Naive thymus-derived CD4-positive, alpha-beta T cell (primary cell): ENCODE results near the gene ITSN2. TPM values are rescaled to one million over a fixed set of nuclear protein-coding genes. Genes with fewer than 3 reads are reported as not detected.

ENCODE experiments used
- ATAC-seq: fragments of 150-1000 bp; cut with Tn5 transposase; 2 replicates; pipeline ENCODE4 v1.10.0; 2021; ENCODE audit warnings: mild to moderate bottlenecking, moderate library complexity
- CTCF ChIA-PET: fragments of 350-600 bp; sonication (Branson Sonifier 250); formaldehyde crosslinking; loops from one replicate; lab custom pipeline; 2021; ENCODE audit warnings: antibody characterized with exemption; lab: Charles Lee
- POLR2A ChIA-PET: fragments of 350-600 bp; sonication (Branson Sonifier 250); formaldehyde crosslinking; loops from one replicate; lab custom pipeline; 2021; ENCODE audit warnings: antibody characterized with exemption, inconsistent platforms; lab: Charles Lee
- DNase-seq, 9 donors: peaks; one replicate each; pipeline versions ENCODE4 v3.0.0 to v3.0.0-alpha.2; 2020 to 2022; ENCODE audit warnings: mixed read lengths in 1 of 9
- H3K27ac ChIP-seq: one replicate; pipeline ENCODE4 v1.7.0; 2013; ENCODE audit warnings: mild to moderate bottlenecking, low read depth, low read length, moderate library complexity
- H3K27me3 ChIP-seq, 2 donors: one replicate each; pipeline ENCODE4 v1.7.0; 2013; ENCODE audit warnings: low read length in 2 of 2, mild to moderate bottlenecking in 2 of 2, moderate library complexity in 2 of 2; ENCODE audit not compliant: control insufficient read depth in 2 of 2, insufficient read depth in 2 of 2
- H3K36me3 ChIP-seq, 3 experiments: 1 replicate in 2 of 3; 2 replicates in 1 of 3; pipeline ENCODE4 v1.7.0; 2013; ENCODE audit warnings: low read length in 3 of 3, mild to moderate bottlenecking in 3 of 3, moderate library complexity in 1 of 3; ENCODE audit not compliant: insufficient read depth in 3 of 3, control insufficient read depth in 2 of 3
- H3K4me1 ChIP-seq, 2 donors: one replicate each; pipeline ENCODE4 v1.7.0; 2013; ENCODE audit warnings: low read length in 2 of 2, mild to moderate bottlenecking in 2 of 2, moderate library complexity in 1 of 2; ENCODE audit not compliant: control insufficient read depth in 2 of 2, insufficient read depth in 2 of 2
- H3K4me3 ChIP-seq: 2 replicates; pipeline ENCODE4 v1.7.0; 2013; ENCODE audit warnings: mild to moderate bottlenecking, low read length
- H3K9me3 ChIP-seq, 3 experiments: 1 replicate in 2 of 3; 2 replicates in 1 of 3; pipeline ENCODE4 v1.7.0; 2013; ENCODE audit warnings: low read length in 3 of 3; ENCODE audit not compliant: control insufficient read depth in 2 of 3
- H3K27ac Mint-ChIP-seq, 9 donors: one replicate each; pipeline ENCODE4 v1.8.0; 2020 to 2022; ENCODE audit warnings: mixed read lengths in 9 of 9, mild to moderate bottlenecking in 8 of 9, moderate library complexity in 5 of 9, inconsistent platforms in 2 of 9
- H3K27me3 Mint-ChIP-seq, 5 donors: one replicate each; pipeline ENCODE4 v1.8.0; 2021 to 2022; ENCODE audit warnings: mixed read lengths in 5 of 5, mild to moderate bottlenecking in 1 of 5
- H3K36me3 Mint-ChIP-seq, 5 donors: one replicate each; pipeline ENCODE4 v1.8.0; 2020 to 2022; ENCODE audit warnings: mixed read lengths in 5 of 5, mild to moderate bottlenecking in 3 of 5, inconsistent platforms in 1 of 5
- H3K4me1 Mint-ChIP-seq, 7 donors: one replicate each; pipeline ENCODE4 v1.8.0; 2020 to 2022; ENCODE audit warnings: mixed read lengths in 7 of 7, mild to moderate bottlenecking in 3 of 7, inconsistent platforms in 1 of 7
- H3K4me3 Mint-ChIP-seq, 10 donors: one replicate each; pipeline ENCODE4 v1.8.0; 2020 to 2022; ENCODE audit warnings: mild to moderate bottlenecking in 10 of 10, mixed read lengths in 10 of 10, moderate library complexity in 6 of 10, inconsistent platforms in 2 of 10
- H3K9me3 Mint-ChIP-seq, 11 donors: one replicate each; pipeline ENCODE4 v1.8.0; 2020 to 2022; ENCODE audit warnings: mixed read lengths in 11 of 11, mild to moderate bottlenecking in 4 of 11, inconsistent platforms in 1 of 11, moderate library complexity in 1 of 11
- intact Hi-C, 2 donors: fragments of 100-400 bp; cut with micrococcal nuclease; formaldehyde crosslinking; loops; one replicate each; pipeline ENCODE4 v1.15.1; 2023
- polyA plus RNA-seq, 2 donors: library from polyadenylated mRNA; unstranded; fragments of 300-500 nt; fragmentation: Illumina TruSeq; gene quantifications; one replicate each; pipeline ENCODE4 v1.2.3, GENCODE V29; 2021
- total RNA-seq, 6 experiments: library from RNA in 5 of 6; stranded (reverse) in 5 of 6; gene quantifications; 1 replicate in 5 of 6; 2 replicates in 1 of 6; pipeline ENCODE4 v1.2.3 and lab custom pipeline; 2021 to 2026

ITSN2 gene
- total and polyA plus RNA-seq, 7 experiments from 2014 or later: 53.0 to 133 (median 91.5) TPM

- CTCF ChIA-PET: no interaction called here
- ATAC-seq (no peak), DNase-seq (no peak)
- H3K27me3 ChIP-seq: no peaks in the 10 kb centered on the region
- H3K4me1 Mint-ChIP-seq: peaks cover 0 to 12% (median 0%) of the 10 kb centered on the region in 7 donors
- no peak overlapping the region for H3K4me3 ChIP-seq
- H3K9me3 ChIP-seq: no peaks in the 10 kb centered on the region
- H3K27ac ChIP-seq: no peak overlapping the region
- H3K36me3 Mint-ChIP-seq: peaks cover 10 to 42% (median 26%) of the 10 kb centered on the region in 5 donors
- POLR2A ChIA-PET: no interaction called here
- H3K9me3 Mint-ChIP-seq: no peaks in the 10 kb centered on the region
- H3K4me3 Mint-ChIP-seq: no peak overlapping the region
- intact Hi-C loops: no loop called here
- peaks cover 6 to 64% (median 15%) of the 10 kb centered on the region in 3 experiments for H3K36me3 ChIP-seq
- H3K27ac Mint-ChIP-seq: peak overlapping the region in 3 of 9 donors; percentile 1 to 10 (median 4)
- no peaks in the 10 kb centered on the region for H3K4me1 ChIP-seq
- H3K27me3 Mint-ChIP-seq: no peaks in the 10 kb centered on the region
Measured at GRCh38 chr2:24265212-24265611, 95.1 kb downstream of the ITSN2 start.

GRCh38 chr2:24262421-24262970 is 97.8 kb downstream of the ITSN2 start:
- H3K36me3 ChIP-seq: peaks cover 6 to 67% (median 10%) of the 10 kb centered on the region in 3 experiments
- H3K4me3 ChIP-seq: no peak overlapping the region
- no peak for ATAC-seq
- peak overlapping the region; percentile 34 for H3K27ac ChIP-seq
- H3K9me3 Mint-ChIP-seq: no peaks in the 10 kb centered on the region
- H3K4me1 Mint-ChIP-seq: peaks cover 0 to 12% (median 0%) of the 10 kb centered on the region in 7 donors
- H3K4me3 Mint-ChIP-seq: no peak overlapping the region
- intact Hi-C loops: no loop called here
- H3K27ac Mint-ChIP-seq: peak overlapping the region in 8 of 9 donors; percentile 2 to 67 (median 28)
- no peaks in the 10 kb centered on the region for H3K27me3 Mint-ChIP-seq
- H3K27me3 ChIP-seq: no peaks in the 10 kb centered on the region
- no peaks in the 10 kb centered on the region for H3K4me1 ChIP-seq
- CTCF ChIA-PET: no interaction called here
- POLR2A ChIA-PET: no interaction called here
- no peaks in the 10 kb centered on the region for H3K9me3 ChIP-seq
- peaks cover 0 to 28% (median 19%) of the 10 kb centered on the region in 5 donors for H3K36me3 Mint-ChIP-seq
- DNase-seq: no peak

GRCh38 chr2:24261441-24261840 is 98.9 kb downstream of the ITSN2 start:
- Mint-ChIP-seq H3K4me1 (peaks cover 0 to 12% (median 0%) of the 10 kb centered on the region in 7 donors), H3K36me3 (peaks cover 0 to 32% (median 18%) of the 10 kb centered on the region in 5 donors), H3K27me3 (no peaks in the 10 kb centered on the region), H3K27ac (no peak overlapping the region), H3K4me3 (no peak overlapping the region), H3K9me3 (no peaks in the 10 kb centered on the region)
- Histone ChIP-seq H3K4me3 (no peak overlapping the region), H3K27ac (no peak overlapping the region), H3K4me1 (no peaks in the 10 kb centered on the region), H3K27me3 (no peaks in the 10 kb centered on the region), H3K36me3 (peaks cover 6 to 70% (median 10%) of the 10 kb centered on the region in 3 experiments), H3K9me3 (no peaks in the 10 kb centered on the region)
- intact Hi-C loops: no loop called here
- CTCF ChIA-PET: interaction anchor here (0.5 kb wide), 1 partner anchor 367 kb away, joined by 3 read pairs; no protein-coding TSS in a partner anchor
- ATAC-seq: no peak
- POLR2A ChIA-PET: interaction anchor here (0.7 kb wide), 1 partner anchor 15 kb away, joined by 4 read pairs; no protein-coding TSS in a partner anchor
- no peak for DNase-seq

GRCh38 chr2:24259316-24259715 is 101.0 kb downstream of the ITSN2 start:
- H3K36me3 ChIP-seq: peaks cover 5 to 64% (median 6%) of the 10 kb centered on the region in 3 experiments
- ChIA-PET POLR2A (no interaction called here), CTCF (no interaction called here)
- DNase-seq: no peak
- Mint-ChIP-seq H3K36me3 (peaks cover 0 to 19% (median 15%) of the 10 kb centered on the region in 5 donors), H3K9me3 (no peaks in the 10 kb centered on the region), H3K4me1 (peaks cover 0 to 12% (median 0%) of the 10 kb centered on the region in 7 donors), H3K27me3 (no peaks in the 10 kb centered on the region), H3K4me3 (no peak overlapping the region), H3K27ac (no peak overlapping the region)
- intact Hi-C loops: no loop called here
- ATAC-seq: no peak
- no peak overlapping the region for H3K4me3 ChIP-seq
- H3K27me3 ChIP-seq: no peaks in the 10 kb centered on the region
- no peaks in the 10 kb centered on the region for H3K4me1 ChIP-seq
- no peak overlapping the region for H3K27ac ChIP-seq
- no peaks in the 10 kb centered on the region for H3K9me3 ChIP-seq

- CTCF ChIA-PET: no interaction called here
- POLR2A ChIA-PET: interaction anchor here (0.6 kb wide), 1 partner anchor 51 kb away, joined by 3 read pairs; no protein-coding TSS in a partner anchor
- no peak overlapping the region for H3K4me3 ChIP-seq
- intact Hi-C loops: no loop called here
- ATAC-seq: no peak
- H3K9me3 ChIP-seq: no peaks in the 10 kb centered on the region
- H3K4me1 Mint-ChIP-seq: peaks cover 0 to 12% (median 0%) of the 10 kb centered on the region in 7 donors
- H3K27me3 Mint-ChIP-seq: no peaks in the 10 kb centered on the region
- no peaks in the 10 kb centered on the region for H3K9me3 Mint-ChIP-seq
- H3K4me1 ChIP-seq: no peaks in the 10 kb centered on the region
- no peak overlapping the region for H3K27ac Mint-ChIP-seq
- no peaks in the 10 kb centered on the region for H3K27me3 ChIP-seq
- peaks cover 0 to 20% (median 19%) of the 10 kb centered on the region in 5 donors for H3K36me3 Mint-ChIP-seq
- H3K4me3 Mint-ChIP-seq: no peak overlapping the region
- H3K27ac ChIP-seq: no peak overlapping the region
- peaks cover 5 to 60% (median 6%) of the 10 kb centered on the region in 3 experiments for H3K36me3 ChIP-seq
- DNase-seq: no peak
Measured at GRCh38 chr2:24258718-24259117, 101.6 kb downstream of the ITSN2 start.

- Histone ChIP-seq H3K9me3 (no peaks in the 10 kb centered on the region), H3K4me1 (no peaks in the 10 kb centered on the region), H3K27me3 (no peaks in the 10 kb centered on the region), H3K4me3 (no peak overlapping the region), H3K27ac (no peak overlapping the region), H3K36me3 (peaks cover 0 to 70% (median 18%) of the 10 kb centered on the region in 3 experiments)
- H3K27me3 Mint-ChIP-seq: no peaks in the 10 kb centered on the region
- H3K4me3 Mint-ChIP-seq: no peak overlapping the region
- intact Hi-C loops: no loop called here
- DNase-seq: no peak
- CTCF ChIA-PET: no interaction called here
- no peaks in the 10 kb centered on the region for H3K4me1 Mint-ChIP-seq
- no peak for ATAC-seq
- H3K36me3 Mint-ChIP-seq: peaks cover 3 to 35% (median 21%) of the 10 kb centered on the region in 5 donors
- H3K9me3 Mint-ChIP-seq: no peaks in the 10 kb centered on the region
- peak overlapping the region in 2 of 9 donors; percentile 5 to 69 for H3K27ac Mint-ChIP-seq
- POLR2A ChIA-PET: no interaction called here
Measured at GRCh38 chr2:24253303-24253919, 106.9 kb downstream of the ITSN2 start.
